Naive thymus-derived CD4-positive, alpha-beta T cell (primary cell): ENCODE measurements around the gene KLK6. TPM values are rescaled to one million over a fixed set of nuclear protein-coding genes. Genes with fewer than 3 reads are reported as not detected.
"Not testable (repeated sequence)": the region's sequence is repeated elsewhere in the genome, so short reads cannot be mapped to it uniquely, and the experiment has no call there.

Experiments
- ATAC-seq: fragments of 150-1000 bp; cut with Tn5 transposase; 2 replicates; pipeline ENCODE4 v1.10.0; 2021; ENCODE audit warnings: mild to moderate bottlenecking, moderate library complexity
- CTCF ChIA-PET: fragments of 350-600 bp; sonication (Branson Sonifier 250); formaldehyde crosslinking; loops from one replicate; lab custom pipeline; 2021; ENCODE audit warnings: antibody characterized with exemption; lab: Charles Lee
- POLR2A ChIA-PET: fragments of 350-600 bp; sonication (Branson Sonifier 250); formaldehyde crosslinking; loops from one replicate; lab custom pipeline; 2021; ENCODE audit warnings: antibody characterized with exemption, inconsistent platforms; lab: Charles Lee
- DNase-seq, 9 donors: peaks; one replicate each; pipeline versions ENCODE4 v3.0.0 to v3.0.0-alpha.2; 2020 to 2022; ENCODE audit warnings: mixed read lengths in 1 of 9
- H3K27ac ChIP-seq: one replicate; pipeline ENCODE4 v1.7.0; 2013; ENCODE audit warnings: mild to moderate bottlenecking, low read depth, low read length, moderate library complexity
- H3K27me3 ChIP-seq, 2 donors: one replicate each; pipeline ENCODE4 v1.7.0; 2013; ENCODE audit warnings: low read length in 2 of 2, mild to moderate bottlenecking in 2 of 2, moderate library complexity in 2 of 2; ENCODE audit not compliant: control insufficient read depth in 2 of 2, insufficient read depth in 2 of 2
- H3K36me3 ChIP-seq, 3 experiments: 1 replicate in 2 of 3; 2 replicates in 1 of 3; pipeline ENCODE4 v1.7.0; 2013; ENCODE audit warnings: low read length in 3 of 3, mild to moderate bottlenecking in 3 of 3, moderate library complexity in 1 of 3; ENCODE audit not compliant: insufficient read depth in 3 of 3, control insufficient read depth in 2 of 3
- H3K4me1 ChIP-seq, 2 donors: one replicate each; pipeline ENCODE4 v1.7.0; 2013; ENCODE audit warnings: low read length in 2 of 2, mild to moderate bottlenecking in 2 of 2, moderate library complexity in 1 of 2; ENCODE audit not compliant: control insufficient read depth in 2 of 2, insufficient read depth in 2 of 2
- H3K4me3 ChIP-seq: 2 replicates; pipeline ENCODE4 v1.7.0; 2013; ENCODE audit warnings: mild to moderate bottlenecking, low read length
- H3K9me3 ChIP-seq, 3 experiments: 1 replicate in 2 of 3; 2 replicates in 1 of 3; pipeline ENCODE4 v1.7.0; 2013; ENCODE audit warnings: low read length in 3 of 3; ENCODE audit not compliant: control insufficient read depth in 2 of 3
- H3K27ac Mint-ChIP-seq, 9 donors: one replicate each; pipeline ENCODE4 v1.8.0; 2020 to 2022; ENCODE audit warnings: mixed read lengths in 9 of 9, mild to moderate bottlenecking in 8 of 9, moderate library complexity in 5 of 9, inconsistent platforms in 2 of 9
- H3K27me3 Mint-ChIP-seq, 5 donors: one replicate each; pipeline ENCODE4 v1.8.0; 2021 to 2022; ENCODE audit warnings: mixed read lengths in 5 of 5, mild to moderate bottlenecking in 1 of 5
- H3K36me3 Mint-ChIP-seq, 5 donors: one replicate each; pipeline ENCODE4 v1.8.0; 2020 to 2022; ENCODE audit warnings: mixed read lengths in 5 of 5, mild to moderate bottlenecking in 3 of 5, inconsistent platforms in 1 of 5
- H3K4me1 Mint-ChIP-seq, 7 donors: one replicate each; pipeline ENCODE4 v1.8.0; 2020 to 2022; ENCODE audit warnings: mixed read lengths in 7 of 7, mild to moderate bottlenecking in 3 of 7, inconsistent platforms in 1 of 7
- H3K4me3 Mint-ChIP-seq, 10 donors: one replicate each; pipeline ENCODE4 v1.8.0; 2020 to 2022; ENCODE audit warnings: mild to moderate bottlenecking in 10 of 10, mixed read lengths in 10 of 10, moderate library complexity in 6 of 10, inconsistent platforms in 2 of 10
- H3K9me3 Mint-ChIP-seq, 11 donors: one replicate each; pipeline ENCODE4 v1.8.0; 2020 to 2022; ENCODE audit warnings: mixed read lengths in 11 of 11, mild to moderate bottlenecking in 4 of 11, inconsistent platforms in 1 of 11, moderate library complexity in 1 of 11
- intact Hi-C, 2 donors: fragments of 100-400 bp; cut with micrococcal nuclease; formaldehyde crosslinking; loops; one replicate each; pipeline ENCODE4 v1.15.1; 2023
- polyA plus RNA-seq, 2 donors: library from polyadenylated mRNA; unstranded; fragments of 300-500 nt; fragmentation: Illumina TruSeq; gene quantifications; one replicate each; pipeline ENCODE4 v1.2.3, GENCODE V29; 2021
- total RNA-seq, 6 experiments: library from RNA in 5 of 6; stranded (reverse) in 5 of 6; gene quantifications; 1 replicate in 5 of 6; 2 replicates in 1 of 6; pipeline ENCODE4 v1.2.3 and lab custom pipeline; 2021 to 2026

The KLK6 gene
- total and polyA plus RNA-seq, 7 experiments from 2014 or later = not detected

DNA sequence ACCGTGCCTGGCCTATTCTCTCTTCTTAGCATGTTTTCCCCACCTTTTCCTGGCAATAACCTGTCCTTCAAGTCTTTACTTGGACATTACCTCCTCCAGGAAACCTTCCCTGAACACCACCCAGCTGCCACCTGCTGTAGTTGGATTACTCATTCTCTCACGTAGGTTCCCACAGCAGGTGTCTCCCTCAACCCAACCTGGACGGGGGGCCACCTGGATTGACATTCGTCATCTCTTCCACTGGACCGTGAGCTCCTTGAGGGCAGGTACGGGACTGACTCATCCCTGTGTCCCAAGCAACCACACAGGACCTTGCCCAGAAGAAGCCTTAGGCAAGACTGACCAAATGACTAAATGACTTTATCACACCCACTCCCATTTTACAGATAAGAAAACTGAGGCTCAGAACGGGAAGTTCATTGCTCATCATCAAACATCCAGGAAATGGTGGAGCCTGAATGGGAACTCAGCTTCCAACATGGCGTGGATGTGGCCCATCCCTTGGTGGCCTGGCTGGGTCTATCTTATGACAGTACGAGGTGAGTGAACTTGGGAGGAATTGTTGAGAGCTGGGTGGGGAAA, 3.5 kb upstream of the KLK6 start:
- Histone ChIP-seq H3K4me3 (no peak overlapping the region), H3K27me3 (peaks cover 0 to 4% of the 10 kb centered on the region in 2 donors), H3K27ac (no peak overlapping the region), H3K9me3 (no peaks in the 10 kb centered on the region), H3K36me3 (no peaks in the 10 kb centered on the region), H3K4me1 (no peaks in the 10 kb centered on the region)
- peaks cover 0 to 5% (median 0%) of the 10 kb centered on the region in 11 donors for H3K9me3 Mint-ChIP-seq
- H3K27ac Mint-ChIP-seq = no peak overlapping the region
- DNase-seq (no peak), ATAC-seq (no peak)
- no peak overlapping the region for H3K4me3 Mint-ChIP-seq
- H3K36me3 Mint-ChIP-seq = no peaks in the 10 kb centered on the region
- H3K4me1 Mint-ChIP-seq = peaks cover 0 to 6% (median 0%) of the 10 kb centered on the region in 7 donors
- H3K27me3 Mint-ChIP-seq = peaks cover 10 to 70% (median 67%) of the 10 kb centered on the region in 5 donors
- intact Hi-C loops = no loop called here
- POLR2A ChIA-PET = no interaction called here
- CTCF ChIA-PET = no interaction called here

DNA sequence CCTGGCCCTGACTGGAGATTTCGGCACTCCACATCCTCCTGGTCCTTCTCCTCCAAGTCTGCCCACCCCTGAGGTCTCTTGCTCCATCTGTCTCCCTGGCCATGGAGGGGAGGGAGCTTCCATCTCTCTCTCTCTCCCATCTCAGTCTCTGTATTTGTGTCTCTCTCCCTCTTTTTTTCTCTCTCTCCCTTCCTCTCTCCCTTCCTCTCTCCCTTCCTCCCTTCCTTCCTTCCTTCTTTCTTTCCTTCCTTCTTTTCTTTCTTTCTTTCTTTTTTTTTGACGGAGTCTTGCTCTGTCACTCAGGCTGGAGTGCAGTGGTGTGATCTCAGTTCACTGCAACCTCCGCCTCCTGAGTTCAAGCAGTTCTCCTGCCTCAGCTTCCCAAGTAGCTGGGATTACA, 419 bp upstream of the KLK6 start:
- H3K9me3 ChIP-seq, H3K27ac Mint-ChIP-seq, H3K4me1 ChIP-seq, H3K9me3 Mint-ChIP-seq, DNase-seq, H3K4me3 Mint-ChIP-seq, CTCF ChIA-PET, H3K4me1 Mint-ChIP-seq, H3K36me3 Mint-ChIP-seq, POLR2A ChIA-PET, H3K27ac ChIP-seq, intact Hi-C loops, H3K27me3 ChIP-seq, H3K36me3 ChIP-seq, ATAC-seq, H3K4me3 ChIP-seq: not testable (repeated sequence)
- H3K27me3 Mint-ChIP-seq = peaks cover 11 to 77% (median 64%) of the 10 kb centered on the region in 5 donors

DNA sequence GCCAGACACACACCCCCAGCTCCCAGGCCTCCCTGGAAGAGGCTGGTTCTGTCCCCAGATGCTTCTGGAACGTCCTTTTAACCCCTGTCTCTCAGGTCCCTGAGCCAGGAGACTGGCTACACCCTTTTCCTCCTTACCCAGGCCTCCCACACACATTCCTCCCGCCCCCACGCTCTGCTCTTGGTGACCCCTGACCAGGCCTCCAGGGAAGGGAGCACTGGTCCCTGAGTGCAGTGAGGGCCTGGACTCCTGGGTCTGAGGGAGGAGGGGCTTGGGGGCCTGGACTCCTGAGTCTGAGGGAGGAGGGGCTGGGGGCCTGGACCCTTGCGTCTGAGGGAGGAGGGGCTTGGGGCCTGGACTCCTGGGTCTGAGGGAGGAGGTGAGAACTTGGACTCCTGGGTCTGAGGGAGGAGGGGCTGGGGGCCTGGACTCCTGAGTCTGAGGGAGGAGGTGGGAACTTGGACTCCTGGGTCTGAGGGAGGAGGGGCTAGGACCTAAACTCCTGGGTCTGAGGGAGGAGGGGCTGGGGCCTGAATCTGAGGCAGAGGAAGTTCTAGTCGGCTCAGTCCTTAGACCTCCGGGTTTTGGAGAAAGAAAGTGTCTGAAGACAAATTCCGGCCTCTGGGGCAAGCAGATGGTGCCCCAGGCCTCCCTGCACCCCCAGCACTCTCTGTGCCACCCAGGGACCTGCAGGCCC, 527 bp downstream of the KLK6 start:
- H3K4me1 ChIP-seq = no peaks in the 10 kb centered on the region
- peaks cover 8 to 82% (median 61%) of the 10 kb centered on the region in 5 donors for H3K27me3 Mint-ChIP-seq
- H3K9me3 Mint-ChIP-seq = peaks cover 0 to 5% (median 3%) of the 10 kb centered on the region in 11 donors
- no peaks in the 10 kb centered on the region for H3K27me3 ChIP-seq
- no peak overlapping the region for H3K27ac Mint-ChIP-seq
- ATAC-seq (no peak), DNase-seq (no peak)
- H3K4me3 ChIP-seq = no peak overlapping the region
- POLR2A ChIA-PET = no interaction called here
- H3K9me3 ChIP-seq = no peaks in the 10 kb centered on the region
- no peak overlapping the region for H3K27ac ChIP-seq
- H3K4me3 Mint-ChIP-seq = no peak overlapping the region
- H3K36me3 ChIP-seq = no peaks in the 10 kb centered on the region
- intact Hi-C loops = no loop called here
- peaks cover 0 to 6% (median 0%) of the 10 kb centered on the region in 7 donors for H3K4me1 Mint-ChIP-seq
- peaks cover 0 to 3% (median 0%) of the 10 kb centered on the region in 5 donors for H3K36me3 Mint-ChIP-seq
- CTCF ChIA-PET = no interaction called here

DNA sequence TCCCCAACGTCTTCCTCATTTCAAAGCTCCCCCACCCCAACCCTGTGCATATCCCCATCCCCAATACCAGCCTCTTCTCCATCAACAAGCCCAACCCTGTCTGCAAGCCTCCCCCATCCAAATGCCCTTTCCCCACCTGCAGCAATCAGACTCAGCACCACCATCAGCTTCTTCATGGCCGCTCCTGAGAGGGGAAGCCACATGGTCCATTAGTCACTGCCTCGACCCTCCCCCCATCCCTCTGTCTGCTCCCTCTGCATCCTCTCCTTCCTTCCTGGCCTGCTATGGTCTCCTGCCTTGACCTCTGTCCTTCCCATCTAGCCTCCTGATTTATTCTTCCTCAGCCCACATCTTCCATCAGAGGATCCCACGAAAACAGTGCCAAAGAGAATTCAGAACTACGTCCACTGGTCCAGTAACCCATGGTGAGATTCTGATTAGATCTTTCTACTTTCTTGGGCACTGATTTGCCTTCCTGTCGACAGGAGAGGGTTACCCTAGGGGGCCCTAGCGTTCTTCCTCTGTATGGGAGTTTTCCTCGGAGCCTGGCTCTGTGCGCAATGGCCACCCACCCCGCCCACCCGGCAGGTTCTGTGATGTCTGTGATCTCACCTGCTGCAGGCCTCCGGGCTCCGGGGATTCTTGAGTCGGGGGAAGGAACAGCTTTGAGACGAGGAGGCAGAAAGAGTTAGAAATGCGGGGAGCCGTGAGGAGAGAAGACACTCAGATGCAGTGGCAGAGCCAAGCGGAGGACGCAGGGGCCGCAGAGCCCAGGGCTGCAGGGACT, 1.3 kb downstream of the KLK6 start:
- Histone ChIP-seq H3K27ac (no peak overlapping the region), H3K4me1 (no peaks in the 10 kb centered on the region), H3K4me3 (no peak overlapping the region), H3K36me3 (no peaks in the 10 kb centered on the region), H3K9me3 (no peaks in the 10 kb centered on the region), H3K27me3 (no peaks in the 10 kb centered on the region)
- ChIA-PET CTCF (no interaction called here), POLR2A (no interaction called here)
- peaks cover 8 to 82% (median 58%) of the 10 kb centered on the region in 5 donors for H3K27me3 Mint-ChIP-seq
- intact Hi-C loops = no loop called here
- H3K27ac Mint-ChIP-seq = no peak overlapping the region
- peaks cover 0 to 6% (median 0%) of the 10 kb centered on the region in 5 donors for H3K36me3 Mint-ChIP-seq
- peaks cover 0 to 8% (median 5%) of the 10 kb centered on the region in 11 donors for H3K9me3 Mint-ChIP-seq
- no peak overlapping the region for H3K4me3 Mint-ChIP-seq
- H3K4me1 Mint-ChIP-seq = peaks cover 0 to 6% (median 0%) of the 10 kb centered on the region in 7 donors
- ATAC-seq = no peak
- DNase-seq = no peak

DNA sequence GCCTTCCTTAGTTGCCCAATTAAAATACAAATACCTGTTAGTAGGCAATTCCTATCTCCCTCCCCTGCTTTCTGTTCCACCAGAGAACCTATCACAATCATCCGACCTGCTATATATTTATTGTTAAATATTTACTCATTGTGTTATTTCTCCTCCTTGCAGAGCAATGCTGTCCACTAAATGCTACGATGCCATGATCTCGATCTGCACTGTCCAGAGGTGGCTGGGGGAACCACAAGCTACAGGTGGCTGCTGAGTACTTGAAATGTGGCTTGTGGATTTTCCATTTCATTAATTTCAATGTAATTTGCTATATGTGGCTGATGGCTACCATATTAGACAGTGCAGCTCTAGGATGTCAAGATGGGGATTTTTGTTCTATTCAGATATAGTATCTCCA, 5.1 kb downstream of the KLK6 start:
- intact Hi-C loops = no loop called here
- POLR2A ChIA-PET = no interaction called here
- Histone ChIP-seq H3K27ac (no peak overlapping the region), H3K4me1 (no peaks in the 10 kb centered on the region), H3K36me3 (no peaks in the 10 kb centered on the region), H3K9me3 (peaks cover 0 to 5% (median 0%) of the 10 kb centered on the region in 3 experiments), H3K27me3 (no peaks in the 10 kb centered on the region), H3K4me3 (no peak overlapping the region)
- peaks cover 0 to 17% (median 6%) of the 10 kb centered on the region in 5 donors for H3K36me3 Mint-ChIP-seq
- peaks cover 3 to 34% (median 17%) of the 10 kb centered on the region in 11 donors for H3K9me3 Mint-ChIP-seq
- H3K4me3 Mint-ChIP-seq = no peak overlapping the region
- ATAC-seq (no peak), DNase-seq (no peak)
- peaks cover 6 to 73% (median 44%) of the 10 kb centered on the region in 5 donors for H3K27me3 Mint-ChIP-seq
- H3K4me1 Mint-ChIP-seq = peaks cover 0 to 7% (median 0%) of the 10 kb centered on the region in 7 donors
- CTCF ChIA-PET = no interaction called here
- H3K27ac Mint-ChIP-seq = no peak overlapping the region

DNA sequence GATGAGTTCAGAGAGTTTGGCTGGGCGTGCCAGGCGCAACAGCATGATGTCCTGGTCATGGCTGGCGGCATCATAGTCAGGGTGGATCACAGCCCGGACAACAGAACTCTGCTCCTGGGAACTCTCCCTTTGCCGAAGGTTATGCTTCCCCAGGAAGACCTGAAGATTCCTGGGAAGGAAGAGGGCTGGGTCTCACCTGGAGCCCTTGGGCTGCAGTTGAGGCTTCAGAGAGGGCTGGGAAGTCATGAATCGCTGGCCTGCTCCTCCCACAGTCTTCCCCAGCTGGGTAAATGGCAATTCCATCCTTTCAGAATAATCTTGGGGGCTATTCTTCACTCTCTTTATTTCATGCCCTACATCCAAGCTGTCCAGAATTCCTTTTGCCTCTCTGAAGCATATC, 6.0 kb downstream of the KLK6 start:
- ATAC-seq = no peak
- Mint-ChIP-seq H3K27me3 (peaks cover 6 to 82% (median 49%) of the 10 kb centered on the region in 5 donors), H3K4me1 (peaks cover 0 to 9% (median 0%) of the 10 kb centered on the region in 7 donors), H3K27ac (no peak overlapping the region), H3K36me3 (peaks cover 0 to 18% (median 8%) of the 10 kb centered on the region in 5 donors), H3K9me3 (peaks cover 3 to 37% (median 18%) of the 10 kb centered on the region in 11 donors), H3K4me3 (no peak overlapping the region)
- no peak overlapping the region for H3K4me3 ChIP-seq
- H3K27me3 ChIP-seq = no peaks in the 10 kb centered on the region
- CTCF ChIA-PET = no interaction called here
- no peak overlapping the region for H3K27ac ChIP-seq
- no peaks in the 10 kb centered on the region for H3K36me3 ChIP-seq
- DNase-seq = no peak
- H3K4me1 ChIP-seq = no peaks in the 10 kb centered on the region
- POLR2A ChIA-PET = no interaction called here
- H3K9me3 ChIP-seq = peaks cover 0 to 5% (median 0%) of the 10 kb centered on the region in 3 experiments
- intact Hi-C loops = no loop called here
